ENCODE measurements around the gene CCNK.

- TF ChIP-seq CTCF (IDR thresholded peaks at IDR 0.05) (no peak), POLR2A (IDR thresholded peaks at IDR 0.05) (no peak)
These were observed 20.4 kb upstream of the CCNK start for GRCh38 chr14:99460793-99461192.
